Measurements from ENCODE around the gene TEX14.
A peak's percentile ranks its signal among the peaks of the same experiment; 100 is the strongest.

TEX14 gene

DNA sequence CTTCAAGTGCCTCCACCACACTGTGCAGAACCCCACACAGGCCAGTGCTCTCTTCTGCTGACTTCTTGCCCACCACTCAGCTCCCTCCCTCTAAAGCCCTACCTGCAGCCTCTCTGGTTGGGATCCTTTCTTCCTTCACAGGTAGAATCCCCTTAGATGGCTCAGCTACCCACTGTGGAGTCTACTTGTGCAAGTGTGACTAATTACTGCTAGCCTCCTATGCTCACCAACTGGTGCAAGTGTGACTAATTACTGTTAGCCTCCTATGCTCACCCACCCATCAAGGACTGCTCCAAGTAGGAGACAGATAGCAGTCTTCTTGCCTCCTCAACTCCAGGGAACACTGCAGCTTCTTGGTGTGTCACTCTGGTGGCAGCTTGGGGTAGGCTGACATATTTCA, 43.6 kb downstream of the TEX14 start:
- DNase-seq (ENCODE audit: low read depth) = no peak

DNA sequence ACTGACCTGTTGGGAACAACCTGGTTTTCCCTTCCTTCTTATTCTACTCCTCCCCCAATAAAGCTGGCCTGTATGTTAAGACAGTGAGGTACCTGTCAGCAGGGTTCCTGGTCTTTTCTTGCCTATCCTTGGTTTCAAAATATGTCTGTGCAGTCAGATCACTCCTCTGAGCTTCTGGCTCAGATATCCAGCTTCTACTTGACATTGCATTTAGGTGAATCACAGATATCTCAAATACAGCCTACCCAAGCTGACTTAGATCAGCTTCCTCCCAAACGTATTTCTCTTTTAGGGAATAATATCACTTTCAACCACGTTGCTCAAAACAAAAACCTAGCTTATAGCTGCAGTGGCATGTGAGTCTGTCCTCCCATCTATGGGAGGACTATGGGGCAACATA, 48.7 kb downstream of the TEX14 start:
- DNase-seq (ENCODE audit: low read depth) = no peak

DNA sequence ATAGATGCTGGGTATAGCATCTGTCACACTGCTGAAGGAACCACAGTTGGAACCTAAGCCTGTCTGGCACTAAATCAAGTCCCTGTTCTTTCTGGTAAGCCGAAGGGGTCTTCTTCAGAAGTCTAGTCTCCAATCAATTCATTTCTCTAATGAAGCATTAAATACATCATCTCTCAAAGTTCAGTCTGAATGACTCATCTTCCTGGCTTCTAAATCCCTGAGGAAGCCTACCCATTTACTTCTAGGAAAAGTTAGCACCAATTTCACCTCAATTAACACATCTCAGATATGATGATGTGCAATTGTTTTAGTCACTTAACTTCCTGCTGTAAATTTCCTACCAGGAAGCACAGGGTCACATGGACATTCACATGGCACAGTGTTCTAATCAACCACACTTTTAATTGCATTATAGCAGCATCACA, 49.9 kb downstream of the TEX14 start:
- DNase-seq (ENCODE audit: low read depth) = no peak

DNA sequence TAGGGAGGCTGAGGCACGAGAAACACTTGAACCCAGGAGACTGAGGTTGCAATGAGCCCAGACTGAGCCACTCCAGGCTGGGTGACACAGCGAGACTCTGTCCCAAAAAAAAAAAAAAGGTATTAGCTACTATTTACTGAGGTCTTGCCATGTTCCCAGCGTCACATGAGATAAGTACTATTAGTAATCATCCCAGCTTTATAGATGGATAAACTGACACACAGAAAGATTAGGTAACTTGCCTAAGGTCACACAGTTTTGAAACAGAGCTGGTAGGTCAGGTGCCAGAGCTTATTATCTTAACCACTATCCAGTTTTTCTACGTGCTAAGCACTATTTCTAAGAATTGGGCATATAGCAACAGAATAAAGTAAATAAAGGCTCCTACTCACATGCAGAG, 51.6 kb downstream of the TEX14 start:
- no peak for DNase-seq (ENCODE audit: low read depth)

DNA sequence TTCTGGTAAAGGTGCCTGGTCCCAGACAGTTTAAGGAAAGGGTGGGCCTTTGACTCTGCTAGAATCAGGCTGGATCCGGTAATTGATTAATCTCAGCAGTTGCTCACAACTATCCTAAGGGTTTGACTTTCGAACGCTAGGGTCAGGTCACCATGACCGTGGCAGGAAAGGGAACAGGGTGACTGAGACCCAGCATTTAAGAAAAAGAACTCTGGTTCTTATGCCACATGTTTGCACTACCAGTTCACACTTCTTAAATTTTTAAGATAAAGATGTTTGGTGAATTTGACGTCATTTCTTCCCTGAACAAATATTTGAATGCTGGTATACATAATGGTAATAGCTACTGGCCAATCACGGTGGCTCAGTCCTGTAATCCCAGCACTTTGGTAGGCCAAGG, 52.2 kb downstream of the TEX14 start:
- no peak for DNase-seq (ENCODE audit: low read depth)

DNA sequence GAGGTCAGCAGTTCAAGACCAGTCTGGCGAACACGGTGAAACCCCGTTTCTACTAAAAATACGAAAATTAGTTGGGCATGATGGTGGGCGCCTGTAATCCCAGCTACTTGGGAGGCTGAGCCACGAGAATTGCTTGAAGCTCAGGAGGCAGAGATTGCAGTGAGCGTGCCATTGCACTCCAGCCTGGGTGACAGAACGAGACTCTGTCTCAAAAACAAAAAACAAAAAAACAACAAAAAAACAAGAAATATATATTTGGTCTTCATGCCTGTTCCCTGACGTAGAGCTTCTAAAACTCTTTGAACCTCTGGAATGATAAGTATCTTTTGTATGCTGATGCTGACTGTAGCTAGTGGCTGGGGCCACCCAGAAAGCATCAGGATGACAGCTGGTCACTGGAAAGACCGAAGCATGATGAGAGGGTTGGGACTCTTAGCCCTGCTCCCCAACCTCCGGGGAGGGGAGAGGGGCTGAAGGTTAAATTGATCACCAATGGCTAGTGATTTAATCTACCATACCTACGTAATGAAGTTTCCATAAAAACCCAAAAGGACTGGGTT, 54.8 kb downstream of the TEX14 start:
- DNase-seq (ENCODE audit: low read depth) = no peak

DNA sequence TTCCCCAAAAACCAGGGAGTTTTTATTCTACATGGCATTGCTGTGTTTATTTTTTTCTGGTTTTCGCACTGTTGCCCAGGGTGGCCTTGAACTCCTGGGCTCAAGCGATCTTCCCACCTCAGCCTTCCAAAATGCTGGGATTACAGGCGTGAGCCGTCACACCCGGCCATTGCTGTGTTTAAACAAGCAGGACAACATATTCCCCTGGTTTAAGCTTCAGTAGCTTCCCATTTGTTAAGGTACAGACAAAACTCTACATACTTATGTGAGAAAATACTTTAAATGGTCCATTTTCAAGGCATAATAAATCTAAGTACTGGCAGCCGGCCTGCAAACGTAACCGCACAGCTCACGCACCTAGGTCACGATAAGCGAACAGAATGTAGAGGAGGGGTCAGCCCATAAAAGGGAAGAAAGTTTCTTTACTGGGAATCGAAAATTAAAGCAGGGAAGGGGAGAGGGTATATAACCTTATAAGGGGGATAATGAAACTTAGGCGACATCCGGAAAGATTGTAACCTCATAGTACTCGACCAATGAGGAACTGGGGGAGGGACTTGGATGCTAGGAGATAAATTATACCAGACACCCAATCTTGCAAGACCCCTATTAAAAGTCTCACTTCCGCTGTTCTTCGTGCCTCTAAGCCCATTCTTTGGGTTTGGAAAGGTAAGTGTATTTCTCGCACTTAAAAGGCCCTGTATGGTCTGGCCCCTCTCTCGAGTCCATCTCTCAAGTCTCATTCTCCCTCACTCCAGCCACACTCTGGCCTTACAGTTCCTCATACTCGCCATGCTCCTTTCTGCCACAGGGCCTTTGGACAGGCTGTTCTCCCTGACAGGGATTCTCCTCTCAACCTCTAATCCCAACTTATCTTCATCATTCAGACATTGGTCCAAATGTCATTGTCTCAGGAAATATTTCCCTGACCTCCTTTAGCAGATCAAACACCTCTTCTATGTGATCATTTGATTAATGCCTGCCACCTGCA, 59.2 kb downstream of the TEX14 start:
- DNase-seq (ENCODE audit: low read depth) = no peak

DNA sequence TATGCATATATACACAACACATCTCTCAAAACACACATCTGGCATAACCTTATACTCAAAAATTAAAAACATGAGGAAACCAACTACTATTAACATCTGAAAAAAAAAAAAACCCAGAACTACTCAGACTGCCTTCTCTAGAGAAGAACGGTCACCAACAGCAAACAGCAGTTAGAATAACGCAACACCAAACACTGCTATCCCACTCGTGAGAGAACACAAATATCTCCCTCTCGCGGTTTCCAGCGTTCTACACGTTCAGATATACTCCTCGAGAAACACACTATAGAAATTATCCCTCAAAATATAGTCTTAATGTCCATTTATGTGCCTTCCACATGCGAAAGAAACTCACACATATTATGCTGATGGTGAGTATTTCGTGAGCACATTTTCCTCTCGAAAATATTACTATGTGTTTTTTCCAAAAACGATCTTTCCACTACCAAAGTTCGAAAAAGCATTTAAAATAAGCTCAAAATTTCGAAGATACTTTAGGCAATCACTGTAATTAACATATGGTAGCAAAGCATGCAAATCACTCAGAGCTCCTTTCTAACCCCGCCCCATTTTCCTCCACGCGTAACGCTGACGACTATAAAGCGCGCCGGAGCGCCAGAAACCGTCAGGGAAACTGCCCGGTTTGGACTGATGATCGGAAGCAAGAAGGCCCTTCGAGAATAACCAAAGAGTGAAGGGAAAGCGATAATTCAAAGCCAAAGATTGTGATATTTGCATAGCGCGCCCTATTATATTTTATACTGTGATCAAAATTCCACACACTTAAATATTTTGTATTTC, 60.1 kb downstream of the TEX14 start:
- DNase-seq (ENCODE audit: low read depth) = peak; percentile 90

DNA sequence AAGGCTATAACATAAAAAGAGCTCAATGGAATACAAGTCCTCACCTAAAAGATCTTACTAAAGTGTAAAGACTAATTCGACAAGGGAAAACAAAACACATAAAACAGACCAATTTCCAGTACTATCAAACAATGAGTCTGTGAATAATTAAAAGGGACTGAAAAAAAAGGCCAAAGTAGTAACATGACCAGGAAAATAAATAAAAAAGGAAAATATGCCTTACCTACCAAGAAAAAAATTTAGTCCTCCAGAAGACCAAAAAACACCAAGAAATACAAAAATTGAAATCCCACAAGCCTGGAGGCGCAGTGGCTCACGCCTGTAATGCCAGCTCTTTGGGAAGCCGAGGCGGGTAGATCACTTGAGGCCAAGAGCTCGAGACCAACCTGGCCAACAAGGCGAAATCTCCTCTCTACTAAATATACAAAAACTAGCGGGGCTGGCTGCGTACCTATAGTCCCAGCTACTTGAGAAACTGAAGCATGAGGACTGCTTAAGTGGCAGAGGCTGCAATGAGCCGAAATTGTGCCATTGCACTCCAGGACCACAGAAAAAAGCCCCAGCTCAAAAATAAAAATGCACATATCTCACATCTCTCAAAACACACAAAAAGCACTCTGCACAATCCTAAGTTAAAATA, 60.8 kb downstream of the TEX14 start:
- DNase-seq (ENCODE audit: low read depth) = peak; percentile 12

DNA sequence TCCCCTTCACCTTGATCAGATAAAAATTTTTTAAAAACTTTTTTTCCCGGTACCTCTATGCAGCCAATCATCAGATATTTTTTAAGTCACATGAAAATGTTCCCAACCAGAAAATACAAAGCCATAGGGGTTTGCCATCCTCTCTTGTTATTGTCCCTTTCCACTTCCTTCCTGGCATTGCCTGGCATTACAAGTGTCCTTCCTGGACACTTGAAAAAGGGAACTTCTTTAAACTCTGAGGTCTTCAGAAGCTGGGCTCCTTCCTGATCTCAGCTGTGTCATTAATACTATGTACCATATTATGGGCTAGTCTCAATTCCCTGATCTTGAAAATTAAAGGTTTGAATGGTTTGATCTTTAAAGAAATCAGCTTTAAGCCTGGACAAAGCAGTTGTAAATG, 64.9 kb downstream of the TEX14 start:
- no peak for DNase-seq (ENCODE audit: low read depth)

DNA sequence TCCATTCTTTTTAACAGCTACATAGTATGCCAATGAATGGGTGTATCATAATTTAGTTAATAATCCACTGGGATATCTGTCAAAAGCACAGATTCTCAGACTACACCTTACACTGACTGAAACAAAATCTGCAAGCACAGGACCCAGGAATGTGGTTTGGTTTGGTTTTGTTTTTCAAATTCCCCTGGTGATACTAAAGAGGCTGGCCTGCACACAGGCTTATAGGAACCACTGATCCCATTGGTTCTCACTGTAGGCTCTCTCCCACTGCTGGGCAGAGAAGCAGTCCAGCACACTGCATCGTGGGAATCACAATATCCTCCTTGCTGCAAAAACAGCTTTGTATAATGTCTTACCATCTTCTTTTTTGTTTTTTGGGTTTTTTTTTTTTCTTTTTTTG, 67.1 kb downstream of the TEX14 start:
- no peak for DNase-seq (ENCODE audit: low read depth)

DNA sequence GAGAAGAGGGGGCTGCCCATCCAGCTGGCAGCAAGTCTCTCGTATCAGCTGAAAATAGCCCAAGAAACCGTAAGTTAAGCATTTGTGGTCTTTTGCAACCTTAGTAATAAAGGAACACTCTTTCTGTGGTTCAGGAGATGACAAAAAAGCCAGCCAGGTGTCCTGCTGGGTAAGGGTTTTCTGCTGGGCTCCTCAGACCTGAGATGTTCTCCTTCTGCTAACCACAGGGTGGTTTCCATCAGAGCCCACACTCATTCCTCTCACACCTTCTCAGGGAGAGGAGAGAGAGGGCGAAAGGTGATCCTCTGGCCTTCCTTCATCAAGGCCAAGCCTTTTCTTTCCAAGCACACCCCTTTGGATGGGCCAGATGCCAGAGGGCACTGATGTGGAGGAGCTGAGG, 70.7 kb downstream of the TEX14 start:
- DNase-seq (ENCODE audit: low read depth) = no peak

DNA sequence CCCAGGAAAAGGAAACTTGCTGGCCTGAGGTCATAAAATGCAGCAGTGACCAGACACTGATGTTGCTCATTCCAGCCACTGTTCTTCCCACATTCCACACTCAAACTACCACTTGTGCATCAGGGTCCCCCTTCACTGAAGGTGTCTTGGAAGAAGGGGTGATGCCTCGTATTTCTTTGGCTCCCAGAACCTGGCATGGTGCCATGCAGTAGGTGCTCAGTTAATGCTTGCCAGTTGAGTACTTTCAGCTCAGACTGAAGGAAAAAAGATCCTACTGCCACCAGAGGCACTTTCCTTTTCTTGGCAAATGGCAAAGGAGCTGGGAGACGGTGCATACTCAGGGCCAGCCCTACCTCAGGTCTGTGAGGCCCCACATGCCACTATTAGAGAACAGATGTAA, 73.5 kb downstream of the TEX14 start:
- no peak for DNase-seq (ENCODE audit: low read depth)

DNA sequence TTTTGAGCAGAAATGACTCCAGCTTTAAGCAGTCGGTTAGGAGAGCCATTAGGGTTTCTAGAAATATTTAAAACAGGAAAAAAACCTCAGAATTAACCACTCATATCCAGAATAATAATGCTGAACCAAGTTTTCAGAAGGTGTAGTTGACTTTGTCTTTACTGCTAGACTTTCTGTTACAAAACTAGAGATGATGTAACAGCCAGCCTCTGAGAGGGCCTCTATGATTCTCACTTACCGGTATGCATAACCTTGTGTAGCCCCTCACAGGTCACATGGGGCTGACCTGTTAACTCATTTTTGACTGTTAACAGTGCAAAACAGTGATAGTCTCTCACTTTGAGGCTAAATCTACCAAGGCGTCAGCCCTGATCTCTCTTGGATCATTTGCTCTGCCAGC, 74.3 kb downstream of the TEX14 start:
- no peak for DNase-seq (ENCODE audit: low read depth)

DNA sequence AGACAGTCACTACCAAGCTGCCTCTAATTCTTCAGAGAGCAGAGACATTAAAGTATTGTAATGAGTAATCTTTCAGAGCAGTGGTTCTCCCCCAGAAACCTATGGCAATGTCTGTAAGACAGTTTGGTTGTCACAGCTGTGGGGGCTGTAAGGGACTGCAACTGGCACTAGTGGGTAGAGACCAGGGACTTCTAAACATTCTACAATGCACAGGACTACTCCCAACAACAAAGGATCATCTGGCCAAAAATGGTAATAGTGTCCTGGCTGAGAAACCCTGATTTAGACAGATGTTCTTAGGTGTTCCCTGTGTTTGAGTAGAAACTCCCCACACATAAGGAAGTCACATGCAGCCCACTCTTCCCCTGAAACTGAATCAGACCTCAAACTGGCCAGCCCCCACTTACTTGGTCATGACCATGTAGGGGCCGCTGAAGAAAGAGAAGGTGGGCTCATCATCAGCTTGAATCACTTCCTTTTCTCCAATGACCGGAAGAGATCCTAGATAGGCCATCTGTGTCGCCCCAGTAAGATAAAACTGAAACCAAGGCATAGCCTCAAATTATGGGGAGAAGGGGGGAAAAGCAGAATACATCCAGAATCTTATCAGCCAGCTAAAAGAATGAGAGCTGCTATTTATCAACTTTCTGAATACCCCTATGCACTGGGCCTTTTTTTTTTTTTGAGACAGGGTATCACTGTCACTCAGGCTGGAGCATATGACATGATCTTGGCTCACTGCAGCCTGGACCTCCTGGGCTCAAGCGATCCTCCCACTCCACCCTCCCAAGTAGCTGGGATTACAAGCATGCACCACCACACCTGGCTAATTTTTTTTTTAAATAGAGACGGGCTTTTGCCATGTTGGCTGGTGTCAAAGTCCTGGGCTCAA, 75.8 kb downstream of the TEX14 start:
- DNase-seq (ENCODE audit: low read depth) = no peak

DNA sequence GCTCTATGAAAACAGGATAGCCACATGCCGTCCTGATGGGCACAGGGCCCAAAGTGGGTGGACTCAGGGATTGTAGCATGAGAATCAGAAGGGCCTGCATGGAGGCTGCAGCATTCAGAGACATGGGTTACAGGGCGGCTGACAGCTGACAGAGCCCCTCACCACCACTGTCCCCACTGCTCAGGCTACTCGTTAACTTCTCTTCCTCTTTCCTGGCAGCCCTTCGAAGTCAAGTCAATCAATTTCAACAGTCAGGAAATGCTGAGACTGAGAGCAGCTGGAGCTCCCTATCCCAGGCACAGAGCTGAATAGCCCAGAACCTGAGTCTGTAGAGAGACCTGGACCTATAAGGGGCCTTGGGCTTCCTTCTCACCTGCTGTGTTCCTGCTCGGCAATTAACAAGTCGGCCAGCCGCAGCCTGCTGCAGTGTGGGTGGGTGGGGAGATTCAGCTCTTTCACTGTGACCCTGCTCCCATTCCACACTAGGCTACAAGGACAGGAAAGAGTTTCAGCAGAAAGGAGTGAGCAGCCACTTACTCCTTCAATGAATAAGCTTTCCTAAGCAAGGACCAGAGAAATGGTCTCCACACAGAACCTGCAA, 76.9 kb downstream of the TEX14 start:
- no peak for DNase-seq (ENCODE audit: low read depth)

DNA sequence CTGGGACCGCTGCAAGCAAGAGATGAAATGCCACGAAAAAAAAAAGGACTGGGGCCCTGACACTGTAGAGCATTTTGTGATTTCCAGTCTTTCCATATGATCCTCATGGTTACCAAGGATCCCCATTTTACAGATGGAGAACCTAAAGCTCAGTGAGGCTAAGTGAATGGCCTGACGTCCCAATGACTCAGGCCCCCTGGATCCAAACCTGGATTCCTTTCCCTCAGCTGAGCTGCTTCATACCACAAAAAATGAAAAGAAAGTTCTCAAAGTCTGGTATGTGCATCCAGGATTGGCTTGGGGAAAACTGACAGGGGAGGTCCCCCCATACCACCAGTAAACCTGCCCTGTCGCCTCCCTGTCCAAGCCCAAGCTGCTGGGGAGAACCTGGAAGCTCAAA, 80.5 kb downstream of the TEX14 start:
- no peak for DNase-seq (ENCODE audit: low read depth)

DNA sequence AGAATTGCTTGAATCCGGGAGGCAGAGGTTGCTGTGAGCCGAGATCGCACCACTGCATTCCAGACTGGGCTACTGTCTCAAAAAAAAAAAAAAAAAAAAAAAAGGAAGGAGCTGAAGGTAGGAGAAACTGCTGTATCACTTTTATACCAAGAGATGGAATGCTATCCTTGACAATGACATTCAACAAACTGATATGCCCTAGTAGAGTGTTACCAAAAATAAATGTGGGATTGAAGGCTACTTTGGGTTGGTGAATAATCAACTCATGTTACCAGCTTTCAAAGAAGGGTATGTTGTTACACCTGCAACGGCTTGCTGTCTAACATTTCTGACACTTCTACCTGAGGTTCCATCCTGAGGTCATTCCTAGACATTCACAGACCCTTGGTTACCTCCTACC, 84.9 kb downstream of the TEX14 start:
- DNase-seq (ENCODE audit: low read depth) = no peak

DNA sequence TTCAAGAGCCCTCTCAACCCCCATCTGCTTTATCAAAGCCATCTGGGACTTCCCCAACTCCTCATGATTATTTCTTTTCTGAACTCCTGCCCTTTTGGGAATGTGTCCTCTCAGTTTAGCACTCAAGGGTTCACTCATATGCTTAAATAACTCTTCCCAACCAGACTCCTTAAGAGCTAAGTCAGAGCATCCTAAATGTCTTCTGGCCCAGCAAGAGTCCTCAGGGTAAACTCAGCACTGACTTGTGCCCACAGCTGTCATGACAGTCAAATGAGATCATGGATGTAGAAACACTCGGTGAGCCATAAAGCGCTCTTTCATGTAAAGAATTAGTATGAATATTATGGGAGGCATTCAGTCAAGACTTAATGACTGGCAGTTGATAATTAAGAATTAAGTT, 85.9 kb downstream of the TEX14 start:
- DNase-seq (ENCODE audit: low read depth) = no peak

DNA sequence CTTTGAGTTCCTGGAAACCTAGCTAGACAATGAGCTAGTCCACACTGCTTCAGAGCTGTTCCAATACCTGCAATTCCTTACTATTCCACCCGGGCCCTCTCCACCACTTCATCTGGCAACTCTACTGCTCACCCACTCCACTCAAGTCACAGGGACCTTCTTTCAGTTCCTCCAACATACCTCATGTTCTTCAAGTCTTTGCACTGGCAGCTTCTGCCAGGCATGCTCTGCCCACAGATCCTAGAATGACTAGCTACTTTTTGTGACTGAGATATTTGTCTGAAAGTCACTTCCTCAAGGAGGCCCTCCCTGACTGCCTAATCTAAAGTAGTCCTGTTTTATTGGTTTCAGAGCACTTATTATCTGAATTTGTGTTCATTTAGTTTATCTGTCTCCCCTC, 86.4 kb downstream of the TEX14 start:
- DNase-seq (ENCODE audit: low read depth) = no peak

DNA sequence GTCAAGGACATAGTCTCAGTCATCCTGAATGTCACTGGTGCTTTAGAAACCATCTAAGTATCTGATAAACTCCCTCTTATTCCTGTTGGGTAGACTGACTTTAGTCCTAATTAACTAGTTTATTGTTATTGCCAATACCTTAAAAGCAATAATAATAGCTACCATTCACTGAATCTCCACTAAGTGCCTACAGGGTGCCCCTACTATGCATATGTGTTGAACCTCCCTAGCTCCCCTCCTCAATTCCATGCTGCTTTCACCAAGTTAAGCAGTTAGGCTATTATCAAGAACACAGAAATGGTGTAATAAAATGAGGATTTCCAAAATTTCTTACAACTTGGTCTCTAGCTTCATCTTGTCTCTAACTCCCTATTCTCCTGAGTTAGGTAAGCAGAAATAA, 89.9 kb downstream of the TEX14 start:
- no peak for DNase-seq (ENCODE audit: low read depth)

Measured in stimulated activated CD8-positive, alpha-beta memory T cell treated with anti-CD3 and anti-CD28 coated beads, Interleukin-4, amount 100 ng/mL, for 24 hours (primary cell).